ENCODE data around the gene HBE1.
"Not testable (repeated sequence)": the region's sequence is repeated elsewhere in the genome, so short reads cannot be mapped to it uniquely, and the experiment has no call there.

The HBE1 gene

DNA sequence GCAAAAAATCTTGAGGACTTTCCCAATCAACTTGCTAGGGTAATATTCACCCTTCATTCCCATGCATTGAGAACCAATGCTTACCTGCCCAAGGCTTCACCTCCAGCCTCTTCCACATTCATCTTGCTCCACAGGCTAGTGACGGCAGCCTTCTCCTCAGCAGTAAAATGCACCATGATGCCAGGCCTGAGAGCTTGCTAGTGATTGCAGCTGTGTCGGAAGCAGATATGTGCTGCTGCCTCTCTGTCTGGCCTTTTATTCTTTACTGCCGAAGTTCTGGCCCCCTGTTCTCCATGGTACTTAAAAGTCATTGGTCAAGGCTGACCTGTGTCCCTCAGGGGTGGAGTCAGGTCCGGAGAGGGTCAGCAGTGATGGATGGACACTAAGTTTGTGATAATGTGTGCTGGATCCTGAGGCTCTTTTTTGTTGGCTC, at the start of gene HBE1:
TSS of gene HBE1 (minus strand) at position 231 of the 433 bp plus-strand sequence. CDS start at position 176, 55 bp downstream.
- no peak for DNase-seq

DNA sequence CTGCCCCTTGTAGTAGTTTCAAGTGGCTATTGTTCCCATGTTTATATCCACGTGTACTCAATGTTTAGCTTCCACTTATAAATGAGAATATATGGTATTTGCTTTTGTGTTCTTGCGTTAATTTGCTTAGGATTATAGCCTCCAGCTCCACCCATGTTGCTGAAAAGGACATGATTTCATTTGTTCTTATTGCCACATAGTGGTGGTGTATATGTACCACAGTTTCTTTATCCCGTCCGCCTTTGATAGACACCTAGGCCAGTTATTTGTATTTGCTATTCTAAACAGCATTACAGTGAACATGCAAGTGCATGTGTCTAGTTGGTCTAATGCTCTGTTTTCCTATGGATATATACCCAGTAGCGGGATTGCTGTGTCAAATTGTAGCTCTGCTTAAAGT, 47.5 kb upstream of the HBE1 start:
- DNase-seq: no peak

DNA sequence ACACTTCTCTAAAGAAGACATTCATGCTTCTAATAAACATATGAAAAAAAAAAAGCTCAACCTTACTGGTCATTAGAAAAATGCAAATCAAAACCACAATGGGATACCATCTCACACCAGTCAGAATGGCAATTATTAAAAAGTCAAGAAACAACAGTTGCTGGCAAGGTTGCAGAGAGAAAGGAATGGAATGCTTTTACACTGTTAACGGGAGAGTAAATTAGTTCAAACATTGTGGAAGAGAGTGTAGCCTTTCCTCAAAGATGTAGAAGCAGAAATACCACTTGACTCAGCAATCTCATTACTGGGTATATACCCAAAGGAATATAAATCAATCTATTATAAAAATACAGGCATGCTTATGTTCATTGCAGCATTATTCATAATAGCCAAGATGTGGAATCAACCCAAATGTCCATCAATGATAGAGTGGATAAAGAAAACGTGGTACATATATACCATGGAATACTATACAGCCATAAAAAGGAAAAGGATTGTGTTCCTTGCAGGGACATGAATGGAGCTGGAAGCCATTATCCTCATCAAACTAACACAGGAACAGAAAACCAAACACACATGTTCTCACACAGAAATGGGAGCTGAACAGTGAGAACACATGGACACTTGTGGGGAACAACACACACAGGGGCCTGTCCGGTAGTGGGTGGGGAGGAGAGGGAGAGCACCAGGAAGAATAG, 43.7 kb upstream of the HBE1 start:
- DNase-seq: not testable (repeated sequence)

DNA sequence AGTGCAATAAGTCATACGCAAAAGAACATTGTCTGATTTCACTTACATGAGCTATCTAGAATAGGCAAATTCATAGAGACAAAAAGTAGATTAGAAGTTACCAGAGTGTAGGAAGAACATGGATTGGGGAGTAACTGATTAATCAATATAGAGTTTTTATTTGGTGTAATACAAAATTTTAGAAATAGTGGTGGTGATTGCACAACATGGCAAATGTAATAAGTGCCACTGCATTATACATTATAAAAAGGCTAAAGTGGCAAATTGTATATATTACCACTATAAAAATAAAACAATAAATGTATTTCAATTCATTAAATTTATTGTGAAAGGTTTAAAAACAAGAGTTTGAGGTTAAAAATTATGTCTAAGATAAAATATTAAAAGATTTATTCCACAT, 40.7 kb upstream of the HBE1 start:
- DNase-seq: no peak

DNA sequence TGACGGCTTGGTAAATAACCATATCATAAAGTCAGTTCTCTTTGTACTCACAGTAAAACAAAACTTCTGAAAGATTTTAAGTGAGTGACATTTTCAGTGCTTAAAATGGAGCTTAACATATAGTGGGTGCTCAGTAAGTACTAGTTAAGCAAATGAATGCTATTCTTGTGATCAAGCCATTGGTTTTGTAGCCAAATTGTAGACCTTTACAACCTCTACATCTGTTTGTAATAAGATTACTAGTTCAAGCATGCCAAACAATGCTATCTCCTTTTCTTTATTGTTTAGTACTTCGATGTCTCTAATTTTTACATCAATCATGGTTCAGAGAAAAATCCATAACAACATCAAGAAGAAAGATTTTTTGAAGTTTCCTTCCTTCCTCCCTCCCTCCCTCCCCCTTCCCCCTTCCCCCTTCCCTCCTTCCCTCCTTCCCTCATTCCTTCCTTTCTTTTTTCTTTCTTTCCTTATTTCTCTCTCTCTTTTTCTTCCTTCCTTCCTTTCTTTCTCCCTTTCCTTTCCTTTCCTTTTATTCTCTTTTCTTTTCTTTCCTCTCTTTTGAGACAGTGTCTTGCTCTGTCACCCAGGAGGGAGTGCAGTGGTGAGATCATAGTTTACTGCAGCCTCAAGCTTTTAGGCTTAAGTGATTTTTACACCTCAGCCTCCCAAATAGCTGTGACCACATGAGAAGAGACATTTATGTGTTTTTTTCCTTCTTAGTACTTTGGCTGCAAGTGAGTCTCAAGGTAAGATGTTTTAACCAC, 37.7 kb upstream of the HBE1 start:
- DNase-seq: no peak

DNA sequence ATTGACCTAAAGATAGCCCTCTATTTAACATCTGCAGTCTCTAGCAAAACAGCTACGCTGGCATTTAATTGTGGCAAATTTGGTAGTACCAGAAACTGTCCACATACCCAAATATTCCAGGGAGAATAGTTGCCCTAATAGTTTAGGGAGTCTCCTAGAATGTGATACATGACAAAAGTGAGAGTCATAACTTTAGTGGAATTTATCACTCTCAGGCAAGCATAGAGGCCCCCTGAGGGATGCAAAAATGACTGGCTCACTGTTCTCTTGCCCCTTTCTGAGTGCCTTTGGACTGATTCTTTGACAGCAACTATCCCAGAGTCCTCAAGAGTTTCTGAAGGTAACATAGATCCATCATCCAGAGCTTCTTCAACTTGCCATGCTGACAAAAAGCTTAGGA, 34.3 kb upstream of the HBE1 start:
- DNase-seq: no peak

DNA sequence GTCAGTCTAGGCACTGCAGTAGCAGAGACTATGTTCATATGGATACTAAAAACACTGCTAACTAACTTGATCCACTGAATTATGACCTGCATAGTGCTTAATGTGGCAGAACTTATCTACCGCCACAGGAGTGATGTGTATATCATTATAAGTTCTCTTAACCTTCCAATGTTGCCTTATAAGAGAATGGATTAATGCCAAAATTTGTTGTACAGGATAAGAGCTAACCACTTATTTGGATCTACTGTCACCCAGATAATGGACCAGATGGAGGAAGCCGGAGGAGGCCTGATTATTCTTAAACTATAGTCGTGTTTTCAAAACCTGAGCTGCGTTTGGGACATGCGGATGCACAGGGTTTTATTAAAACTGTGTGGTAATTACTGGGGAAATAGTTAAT, 33.9 kb upstream of the HBE1 start:
- DNase-seq: no peak

DNA sequence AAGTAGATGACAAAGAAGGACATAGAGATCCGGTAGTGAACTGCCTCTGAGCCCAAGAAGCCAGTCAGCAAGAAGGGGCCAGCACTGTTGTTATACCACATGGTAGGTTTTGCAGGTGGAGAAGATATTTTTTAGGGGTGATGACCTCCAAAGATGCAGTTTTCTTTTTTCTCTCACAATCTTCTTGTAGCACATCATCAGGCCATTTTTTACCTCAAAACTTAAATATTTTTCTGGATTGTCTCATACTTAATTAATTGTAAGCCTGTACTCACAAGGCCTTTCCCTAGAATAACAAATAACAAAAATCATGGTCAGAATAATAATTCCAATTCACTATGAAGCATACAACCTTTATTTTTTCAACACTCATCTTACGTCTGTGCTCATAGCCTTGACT, 32.1 kb upstream of the HBE1 start, which contains the start of gene OR51B4:
TSS of gene OR51B4 (minus strand) at position 101 of the 400 bp plus-strand sequence. CDS start at position 101, 0 bp downstream.
- DNase-seq: no peak

DNA sequence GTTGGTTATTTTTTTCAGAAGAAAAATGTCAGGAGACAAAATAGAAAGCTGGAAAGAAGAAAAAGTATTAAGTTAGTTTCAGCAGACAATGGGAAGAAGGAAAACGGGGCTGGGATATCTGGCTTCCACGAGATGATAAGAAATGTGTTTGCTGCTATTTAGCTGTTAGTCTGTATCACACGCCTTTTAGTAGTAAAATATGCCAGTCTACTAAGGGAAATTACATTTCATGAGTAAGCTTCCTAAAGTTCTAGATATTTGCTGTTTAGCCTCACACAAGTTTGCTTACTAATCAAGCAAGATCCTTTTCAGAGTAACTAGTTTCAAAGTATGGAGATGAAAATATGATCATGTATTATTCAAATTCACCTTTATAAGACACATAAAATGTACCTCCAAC, 30.5 kb upstream of the HBE1 start:
- DNase-seq: no peak

DNA sequence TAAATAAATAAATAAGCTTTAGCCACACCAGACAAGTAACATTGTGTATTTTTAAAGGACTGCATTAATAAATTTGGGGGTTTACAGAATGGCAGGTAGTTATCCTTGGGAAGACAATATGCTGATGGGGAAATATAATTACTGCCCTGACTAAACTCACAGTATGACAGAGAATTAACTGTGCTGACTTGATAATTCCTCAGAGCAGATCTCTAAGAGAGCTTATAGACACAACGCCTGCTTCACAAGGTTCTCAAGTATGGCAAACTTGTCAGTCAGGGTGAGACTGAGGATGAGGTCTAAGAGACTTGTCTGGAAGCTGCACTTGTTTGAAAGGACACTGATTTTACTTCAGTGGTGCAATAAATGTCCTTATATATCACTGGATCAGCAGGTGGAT, 28.7 kb upstream of the HBE1 start:
- no peak for DNase-seq

DNA sequence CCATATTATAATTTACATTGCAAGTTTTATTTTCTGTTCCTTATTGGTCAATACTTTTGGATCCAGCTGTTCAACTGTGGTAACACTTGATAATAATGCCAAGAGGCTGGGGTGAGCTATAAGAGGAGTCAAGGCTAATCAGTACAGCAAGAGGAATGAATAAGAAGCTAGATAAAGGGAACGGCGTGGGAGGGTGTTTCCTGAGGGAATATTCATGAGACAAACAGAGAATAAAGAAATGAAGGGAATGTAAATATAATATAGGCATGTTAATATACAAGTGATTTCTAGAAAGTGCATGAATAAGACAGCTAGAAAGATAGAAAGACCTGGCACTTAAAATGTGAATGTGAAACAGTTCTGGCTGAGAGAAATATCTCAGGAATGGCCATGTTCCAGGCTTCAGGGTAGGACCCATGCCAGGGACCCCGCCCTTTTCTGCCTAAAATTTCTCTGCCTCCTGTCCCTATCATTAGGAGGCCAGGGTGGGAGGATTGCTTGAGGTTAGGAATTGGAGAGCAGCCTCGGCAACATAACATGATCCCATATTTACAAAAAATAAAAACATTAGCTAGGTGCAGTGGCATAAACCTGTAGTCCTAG, 28.1 kb upstream of the HBE1 start:
- DNase-seq: no peak

DNA sequence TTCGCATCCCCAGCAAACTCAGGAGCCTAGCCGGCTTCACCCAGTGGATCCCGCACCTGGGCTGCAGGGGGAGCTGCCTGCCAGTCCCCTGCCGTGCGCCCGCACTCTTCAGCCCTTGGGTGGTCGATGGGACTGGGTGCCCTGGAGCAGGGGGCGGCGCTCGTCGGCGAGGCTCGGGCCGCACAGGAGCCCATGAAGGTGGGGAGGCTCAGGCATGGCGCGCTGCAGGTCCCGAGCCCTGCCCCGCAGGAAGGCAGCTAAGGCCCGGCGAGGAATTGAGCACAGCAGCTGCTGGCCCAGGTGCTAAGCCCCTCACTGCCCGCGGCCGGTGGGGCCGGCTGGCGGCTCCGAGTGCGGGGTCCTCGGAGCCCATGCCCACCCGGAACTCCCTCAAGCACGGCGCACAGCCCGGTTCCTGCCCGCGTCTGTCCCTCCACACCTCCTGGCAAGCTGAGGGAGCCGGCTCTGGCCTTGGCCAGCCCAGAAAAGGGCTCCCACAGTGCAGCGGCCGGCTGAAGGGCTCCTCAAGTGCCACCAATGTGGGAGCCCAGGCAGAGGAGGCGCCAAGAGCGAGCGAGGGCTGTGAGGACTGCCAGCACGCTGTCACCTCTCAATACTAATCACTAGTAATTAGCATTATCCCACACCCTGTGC, 24.7 kb upstream of the HBE1 start:
- DNase-seq: not testable (repeated sequence)

DNA sequence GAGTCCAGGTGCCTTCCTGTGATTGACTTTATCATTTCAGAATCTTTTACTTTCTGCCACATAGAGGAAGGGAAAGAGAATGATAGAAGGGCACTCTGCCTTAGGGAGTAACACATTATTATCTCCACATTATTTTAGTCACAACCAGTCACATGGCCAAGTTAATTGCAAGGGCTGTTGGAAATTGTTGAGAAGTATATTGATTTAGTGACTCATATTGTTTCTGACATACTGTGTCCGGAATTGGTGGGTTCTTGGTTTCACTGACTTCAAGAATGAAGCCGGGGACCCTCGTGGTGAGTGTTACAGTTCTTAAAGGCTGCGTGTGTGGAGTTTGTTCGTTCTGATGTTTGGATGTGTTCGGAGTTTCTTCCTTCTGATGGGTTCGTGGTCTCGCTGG, 23.3 kb upstream of the HBE1 start:
- no peak for DNase-seq

DNA sequence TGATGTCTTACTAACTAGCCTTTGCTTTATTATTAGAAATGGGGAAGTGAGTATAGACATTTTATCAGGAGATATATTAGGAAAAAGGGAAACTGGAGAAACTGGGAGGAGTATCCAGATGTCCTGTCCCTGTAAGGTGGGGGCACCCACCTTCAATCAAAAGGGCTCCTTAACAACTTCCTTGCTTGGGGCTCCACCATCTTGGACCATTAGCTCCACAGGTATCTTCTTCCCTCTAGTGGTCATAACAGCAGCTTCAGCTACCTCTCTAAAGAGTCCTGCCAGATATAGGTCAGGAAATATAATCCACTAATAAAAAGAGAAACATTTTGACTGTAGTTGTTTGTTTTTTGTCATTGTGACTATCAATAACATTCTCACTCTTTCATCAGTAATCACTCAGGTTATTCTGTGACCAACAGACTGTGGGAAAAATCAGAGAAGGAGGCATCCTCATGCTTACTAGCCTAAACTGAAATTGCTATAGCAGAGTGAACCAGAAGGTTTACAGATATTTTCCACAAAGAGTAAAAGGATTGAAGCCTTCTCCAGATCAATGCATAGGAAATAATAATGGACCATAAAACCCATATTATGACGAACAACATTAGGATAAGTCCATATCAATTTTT, 21.6 kb upstream of the HBE1 start:
- DNase-seq: no peak

DNA sequence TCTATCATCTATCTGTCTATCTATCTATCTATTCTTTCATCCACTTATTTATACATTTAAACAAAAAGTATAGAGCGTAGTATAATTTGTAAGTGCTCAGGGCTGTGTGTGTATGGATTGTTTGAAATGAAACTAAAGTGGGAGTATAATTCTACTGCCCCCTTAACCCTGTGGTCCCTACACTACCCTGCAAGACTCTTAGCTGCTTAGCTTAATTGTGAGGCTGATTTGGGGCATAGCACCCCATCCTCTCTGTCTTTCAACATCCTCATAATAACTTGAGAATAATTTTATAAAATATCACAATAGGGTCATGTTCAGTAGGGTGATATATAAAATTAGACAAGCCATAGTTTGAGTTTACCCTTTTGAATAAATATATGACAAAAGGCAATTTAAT, 20.4 kb upstream of the HBE1 start:
- no peak for DNase-seq

DNA sequence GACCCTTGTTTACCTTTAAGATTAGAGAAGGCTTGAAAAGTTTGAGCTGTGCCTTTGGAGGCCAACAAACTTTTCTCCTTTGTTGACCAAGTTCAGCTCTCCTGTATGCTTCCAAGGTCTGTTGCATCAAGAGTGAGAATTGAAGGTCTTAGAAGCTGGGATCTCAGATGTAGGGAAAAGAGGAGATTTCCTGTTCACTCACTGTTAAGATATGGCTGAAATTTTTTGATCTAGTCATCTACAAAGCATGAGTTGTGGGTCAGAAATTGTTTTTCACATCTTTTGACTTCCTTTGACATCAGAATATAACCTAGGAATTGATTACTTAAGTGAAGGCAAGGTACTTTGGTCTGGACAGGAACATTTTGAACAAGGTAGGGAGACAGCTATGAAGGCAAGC, 20.0 kb upstream of the HBE1 start:
- no peak for DNase-seq

DNA sequence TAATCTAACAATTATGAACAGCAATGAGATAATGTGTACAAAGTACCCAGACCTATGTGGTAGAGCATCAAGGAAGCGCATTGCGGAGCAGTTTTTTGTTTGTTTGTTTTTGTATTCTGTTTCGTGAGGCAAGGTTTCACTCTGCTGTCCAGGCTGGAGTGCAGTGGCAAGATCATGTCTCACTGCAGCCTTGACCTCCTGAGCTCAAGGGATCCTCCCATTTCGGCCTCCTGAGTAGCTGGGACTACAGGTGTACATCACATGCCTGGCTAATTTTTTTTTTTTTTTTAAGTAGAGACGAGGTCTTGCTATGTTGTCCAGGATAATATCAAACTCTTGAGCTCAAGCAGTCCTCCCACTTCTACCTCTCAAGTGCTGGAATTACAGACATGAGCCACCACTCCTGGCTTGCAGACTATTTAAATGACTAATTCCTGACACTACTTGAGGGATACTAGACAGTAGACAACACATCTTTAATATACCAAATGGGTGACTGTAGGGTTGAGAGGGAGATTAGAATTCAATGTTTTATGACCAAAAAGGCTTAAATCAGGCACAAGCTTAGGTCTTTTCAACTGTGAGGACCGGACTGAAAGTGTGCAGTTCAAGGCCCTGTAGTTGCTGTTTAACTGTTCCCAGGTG, 19.3 kb upstream of the HBE1 start:
- no peak for DNase-seq

DNA sequence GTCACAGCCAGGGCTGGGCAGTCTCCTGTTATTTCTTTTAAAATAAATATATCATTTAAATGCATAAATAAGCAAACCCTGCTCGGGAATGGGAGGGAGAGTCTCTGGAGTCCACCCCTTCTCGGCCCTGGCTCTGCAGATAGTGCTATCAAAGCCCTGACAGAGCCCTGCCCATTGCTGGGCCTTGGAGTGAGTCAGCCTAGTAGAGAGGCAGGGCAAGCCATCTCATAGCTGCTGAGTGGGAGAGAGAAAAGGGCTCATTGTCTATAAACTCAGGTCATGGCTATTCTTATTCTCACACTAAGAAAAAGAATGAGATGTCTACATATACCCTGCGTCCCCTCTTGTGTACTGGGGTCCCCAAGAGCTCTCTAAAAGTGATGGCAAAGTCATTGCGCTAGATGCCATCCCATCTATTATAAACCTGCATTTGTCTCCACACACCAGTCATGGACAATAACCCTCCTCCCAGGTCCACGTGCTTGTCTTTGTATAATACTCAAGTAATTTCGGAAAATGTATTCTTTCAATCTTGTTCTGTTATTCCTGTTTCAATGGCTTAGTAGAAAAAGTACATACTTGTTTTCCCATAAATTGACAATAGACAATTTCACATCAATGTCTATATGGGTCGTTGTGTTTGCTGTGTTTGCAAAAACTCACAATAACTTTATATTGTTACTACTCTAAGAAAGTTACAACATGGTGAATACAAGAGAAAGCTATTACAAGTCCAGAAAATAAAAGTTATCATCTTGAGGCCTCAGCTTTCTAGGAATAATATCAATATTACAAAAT, 18.6 kb upstream of the HBE1 start:
- no peak for DNase-seq

DNA sequence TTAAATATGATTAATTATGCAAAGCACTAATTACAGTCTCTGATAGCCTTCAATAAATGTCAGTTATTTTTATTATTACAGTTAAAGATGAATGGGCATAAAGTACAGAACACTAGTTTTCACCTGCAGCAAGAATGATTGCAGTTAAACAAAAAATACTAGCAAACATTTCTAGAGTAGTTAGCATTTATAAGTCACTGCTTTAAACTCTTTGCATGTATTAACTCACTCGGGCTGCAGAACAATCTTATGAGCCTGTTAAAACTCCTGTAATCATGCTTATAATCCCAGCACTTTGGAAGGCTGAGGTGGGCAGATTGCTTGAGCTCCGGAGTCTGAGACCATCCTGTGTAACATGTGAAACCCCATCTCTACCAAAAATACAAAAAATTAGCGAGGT, 17.2 kb upstream of the HBE1 start:
- no peak for DNase-seq

DNA sequence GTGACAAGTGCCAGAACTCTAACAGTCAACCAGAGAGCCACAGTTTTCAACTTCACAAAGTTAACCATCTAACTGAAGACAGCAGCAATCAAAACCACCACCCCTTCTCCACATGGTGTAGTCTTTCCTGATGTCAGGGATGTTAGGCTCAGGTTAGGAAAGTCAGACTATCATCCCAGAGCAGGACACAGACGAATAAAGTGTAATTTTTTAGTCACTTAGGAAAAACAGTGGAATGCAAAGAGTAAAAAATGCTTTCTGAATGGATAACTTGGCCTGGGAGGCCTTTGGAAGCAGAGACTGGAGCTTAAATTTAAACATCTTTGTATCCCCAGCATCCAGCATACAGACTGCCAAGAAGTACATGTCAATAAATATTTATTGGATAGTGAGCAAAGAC, 16.6 kb upstream of the HBE1 start:
- DNase-seq: no peak

DNA sequence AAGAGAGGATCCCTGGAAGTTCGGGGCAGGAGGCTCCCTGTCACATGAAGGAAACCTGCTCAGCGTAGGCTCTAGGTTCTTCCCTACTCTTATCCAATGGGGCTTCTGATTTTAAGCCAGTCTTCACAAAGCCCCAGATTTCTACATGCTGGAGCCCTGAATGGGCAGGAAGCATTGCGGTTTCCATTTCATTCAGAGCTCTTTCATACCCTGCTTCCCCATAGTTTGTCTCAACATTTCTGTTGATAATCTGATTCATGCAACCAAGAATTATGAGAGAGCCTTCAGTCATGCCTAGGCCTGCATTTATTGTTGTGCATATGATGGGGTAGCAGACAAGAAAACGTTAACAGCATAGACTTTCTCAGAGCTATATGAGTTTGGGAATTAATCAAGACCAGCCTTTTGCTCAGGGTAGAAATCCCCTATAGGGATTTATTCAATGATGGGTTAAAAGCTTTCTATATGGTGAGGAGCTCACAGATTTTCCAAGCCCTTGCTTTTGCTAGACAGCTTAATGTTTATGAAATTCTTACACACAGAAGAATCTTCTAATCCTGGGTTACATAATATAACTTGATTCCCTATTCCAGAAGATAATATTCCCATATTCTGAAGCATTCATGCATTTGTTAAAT, 16.1 kb upstream of the HBE1 start:
- DNase-seq: no peak

Measured in CD4-positive, alpha-beta T cell treated with Interleukin-12 subunit alpha and Interleukin-12 subunit beta, for 1 hour (primary cell).